Measurements from ENCODE around the gene PAQR3. TPM values are rescaled to one million over a fixed set of nuclear protein-coding genes. Genes with fewer than 3 reads are reported as not detected.

The PAQR3 gene
- total and polyA plus RNA-seq, 2 experiments from 2014 or later: 15.9 to 36.3 TPM

DNA sequence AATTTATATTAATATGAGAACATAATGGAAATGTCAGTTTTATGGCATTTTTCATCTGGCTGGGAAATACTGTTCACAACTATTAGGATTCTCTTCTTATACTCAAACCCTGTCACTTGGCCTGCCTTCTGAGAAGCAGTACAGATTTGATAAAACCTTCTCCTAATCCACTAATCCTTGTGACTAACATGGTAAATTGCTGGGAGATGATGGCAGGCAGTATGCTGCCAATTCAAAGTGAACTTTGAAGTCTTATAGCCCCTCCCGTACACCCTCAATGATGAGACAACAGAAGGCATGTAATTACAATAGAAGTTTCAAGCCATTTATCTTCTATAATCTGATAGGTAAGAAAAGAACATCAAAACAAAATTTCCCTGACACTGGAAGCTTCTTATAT, 36.9 kb downstream of the PAQR3 start:
- DNase-seq (ENCODE audit: low spot score) (no peak), ATAC-seq (no peak)
- no peak overlapping the region for H3K27ac Mint-ChIP-seq
- Histone ChIP-seq H3K4me1 (ENCODE audit: insufficient read depth) (no peaks in the 10 kb centered on the region), H3K79me2 (replicated peaks; ENCODE audit: insufficient read depth) (no peaks in the 10 kb centered on the region), H3K36me3 (ENCODE audit: insufficient read depth) (no peaks in the 10 kb centered on the region), H2AFZ (no peak overlapping the region), H3K27me3 (ENCODE audit: insufficient read depth) (no peaks in the 10 kb centered on the region), H3K4me2 (no peak overlapping the region), H3K27ac (ENCODE audit: low read depth) (no peak overlapping the region), H3K4me3 (no peak overlapping the region), H3K9me2 (ENCODE audit: insufficient read depth) (no peaks in the 10 kb centered on the region), H3F3A (replicated peaks; ENCODE audit: low read depth) (no peaks in the 10 kb centered on the region), H4K20me1 (replicated peaks; ENCODE audit: insufficient read depth) (no peaks in the 10 kb centered on the region)
- H3K36me3 Mint-ChIP-seq (ENCODE audit: low read depth): no peaks in the 10 kb centered on the region
- TF ChIP-seq, protein P1, sequence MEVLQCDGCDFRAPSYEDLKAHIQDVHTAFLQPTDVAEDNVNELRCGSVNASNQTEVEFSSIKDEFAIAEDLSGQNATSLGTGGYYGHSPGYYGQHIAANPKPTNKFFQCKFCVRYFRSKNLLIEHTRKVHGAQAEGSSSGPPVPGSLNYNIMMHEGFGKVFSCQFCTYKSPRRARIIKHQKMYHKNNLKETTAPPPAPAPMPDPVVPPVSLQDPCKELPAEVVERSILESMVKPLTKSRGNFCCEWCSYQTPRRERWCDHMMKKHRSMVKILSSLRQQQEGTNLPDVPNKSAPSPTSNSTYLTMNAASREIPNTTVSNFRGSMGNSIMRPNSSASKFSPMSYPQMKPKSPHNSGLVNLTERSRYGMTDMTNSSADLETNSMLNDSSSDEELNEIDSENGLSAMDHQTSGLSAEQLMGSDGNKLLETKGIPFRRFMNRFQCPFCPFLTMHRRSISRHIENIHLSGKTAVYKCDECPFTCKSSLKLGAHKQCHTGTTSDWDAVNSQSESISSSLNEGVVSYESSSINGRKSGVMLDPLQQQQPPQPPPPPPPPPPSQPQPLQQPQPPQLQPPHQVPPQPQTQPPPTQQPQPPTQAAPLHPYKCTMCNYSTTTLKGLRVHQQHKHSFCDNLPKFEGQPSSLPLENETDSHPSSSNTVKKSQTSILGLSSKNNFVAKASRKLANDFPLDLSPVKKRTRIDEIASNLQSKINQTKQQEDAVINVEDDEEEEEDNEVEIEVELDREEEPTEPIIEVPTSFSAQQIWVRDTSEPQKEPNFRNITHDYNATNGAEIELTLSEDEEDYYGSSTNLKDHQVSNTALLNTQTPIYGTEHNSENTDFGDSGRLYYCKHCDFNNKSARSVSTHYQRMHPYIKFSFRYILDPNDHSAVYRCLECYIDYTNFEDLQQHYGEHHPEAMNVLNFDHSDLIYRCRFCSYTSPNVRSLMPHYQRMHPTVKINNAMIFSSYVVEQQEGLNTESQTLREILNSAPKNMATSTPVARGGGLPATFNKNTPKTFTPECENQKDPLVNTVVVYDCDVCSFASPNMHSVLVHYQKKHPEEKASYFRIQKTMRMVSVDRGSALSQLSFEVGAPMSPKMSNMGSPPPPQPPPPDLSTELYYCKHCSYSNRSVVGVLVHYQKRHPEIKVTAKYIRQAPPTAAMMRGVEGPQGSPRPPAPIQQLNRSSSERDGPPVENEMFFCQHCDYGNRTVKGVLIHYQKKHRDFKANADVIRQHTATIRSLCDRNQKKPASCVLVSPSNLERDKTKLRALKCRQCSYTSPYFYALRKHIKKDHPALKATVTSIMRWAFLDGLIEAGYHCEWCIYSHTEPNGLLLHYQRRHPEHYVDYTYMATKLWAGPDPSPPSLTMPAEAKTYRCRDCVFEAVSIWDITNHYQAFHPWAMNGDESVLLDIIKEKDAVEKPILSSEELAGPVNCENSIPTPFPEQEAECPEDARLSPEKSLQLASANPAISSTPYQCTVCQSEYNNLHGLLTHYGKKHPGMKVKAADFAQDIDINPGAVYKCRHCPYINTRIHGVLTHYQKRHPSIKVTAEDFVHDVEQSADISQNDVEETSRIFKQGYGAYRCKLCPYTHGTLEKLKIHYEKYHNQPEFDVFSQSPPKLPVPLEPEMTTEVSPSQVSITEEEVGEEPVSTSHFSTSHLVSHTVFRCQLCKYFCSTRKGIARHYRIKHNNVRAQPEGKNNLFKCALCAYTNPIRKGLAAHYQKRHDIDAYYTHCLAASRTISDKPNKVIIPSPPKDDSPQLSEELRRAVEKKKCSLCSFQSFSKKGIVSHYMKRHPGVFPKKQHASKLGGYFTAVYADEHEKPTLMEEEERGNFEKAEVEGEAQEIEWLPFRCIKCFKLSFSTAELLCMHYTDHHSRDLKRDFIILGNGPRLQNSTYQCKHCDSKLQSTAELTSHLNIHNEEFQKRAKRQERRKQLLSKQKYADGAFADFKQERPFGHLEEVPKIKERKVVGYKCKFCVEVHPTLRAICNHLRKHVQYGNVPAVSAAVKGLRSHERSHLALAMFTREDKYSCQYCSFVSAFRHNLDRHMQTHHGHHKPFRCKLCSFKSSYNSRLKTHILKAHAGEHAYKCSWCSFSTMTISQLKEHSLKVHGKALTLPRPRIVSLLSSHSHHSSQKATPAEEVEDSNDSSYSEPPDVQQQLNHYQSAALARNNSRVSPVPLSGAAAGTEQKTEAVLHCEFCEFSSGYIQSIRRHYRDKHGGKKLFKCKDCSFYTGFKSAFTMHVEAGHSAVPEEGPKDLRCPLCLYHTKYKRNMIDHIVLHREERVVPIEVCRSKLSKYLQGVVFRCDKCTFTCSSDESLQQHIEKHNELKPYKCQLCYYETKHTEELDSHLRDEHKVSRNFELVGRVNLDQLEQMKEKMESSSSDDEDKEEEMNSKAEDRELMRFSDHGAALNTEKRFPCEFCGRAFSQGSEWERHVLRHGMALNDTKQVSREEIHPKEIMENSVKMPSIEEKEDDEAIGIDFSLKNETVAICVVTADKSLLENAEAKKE (CRISPR knock-in tag; IDR thresholded peaks at IDR 0.05): no peak
- TF ChIP-seq JUNB (IDR thresholded peaks at IDR 0.05; ENCODE audit: unreplicated experiment) (no peak), NANOG (IDR thresholded peaks at IDR 0.05; ENCODE audit: borderline replicate concordance) (no peak), CREB1 (CRISPR knock-in tag; IDR thresholded peaks at IDR 0.05; ENCODE audit: low read depth) (no peak), EZH2phosphoT487 (IDR thresholded peaks at IDR 0.05; ENCODE audit: unreplicated experiment) (no peak), POLR2AphosphoS5 (IDR thresholded peaks at IDR 0.05; ENCODE audit: low read depth) (no peak), EZH2 (IDR thresholded peaks at IDR 0.05; ENCODE audit: low read depth, unreplicated experiment) (no peak), STAT1 (IDR thresholded peaks at IDR 0.05; ENCODE audit: unreplicated experiment) (no peak)
- TF ChIP-seq, protein P2, sequence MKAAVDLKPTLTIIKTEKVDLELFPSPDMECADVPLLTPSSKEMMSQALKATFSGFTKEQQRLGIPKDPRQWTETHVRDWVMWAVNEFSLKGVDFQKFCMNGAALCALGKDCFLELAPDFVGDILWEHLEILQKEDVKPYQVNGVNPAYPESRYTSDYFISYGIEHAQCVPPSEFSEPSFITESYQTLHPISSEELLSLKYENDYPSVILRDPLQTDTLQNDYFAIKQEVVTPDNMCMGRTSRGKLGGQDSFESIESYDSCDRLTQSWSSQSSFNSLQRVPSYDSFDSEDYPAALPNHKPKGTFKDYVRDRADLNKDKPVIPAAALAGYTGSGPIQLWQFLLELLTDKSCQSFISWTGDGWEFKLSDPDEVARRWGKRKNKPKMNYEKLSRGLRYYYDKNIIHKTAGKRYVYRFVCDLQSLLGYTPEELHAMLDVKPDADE (IDR thresholded peaks at IDR 0.05): no peak
- TF ChIP-seq, protein P3, sequence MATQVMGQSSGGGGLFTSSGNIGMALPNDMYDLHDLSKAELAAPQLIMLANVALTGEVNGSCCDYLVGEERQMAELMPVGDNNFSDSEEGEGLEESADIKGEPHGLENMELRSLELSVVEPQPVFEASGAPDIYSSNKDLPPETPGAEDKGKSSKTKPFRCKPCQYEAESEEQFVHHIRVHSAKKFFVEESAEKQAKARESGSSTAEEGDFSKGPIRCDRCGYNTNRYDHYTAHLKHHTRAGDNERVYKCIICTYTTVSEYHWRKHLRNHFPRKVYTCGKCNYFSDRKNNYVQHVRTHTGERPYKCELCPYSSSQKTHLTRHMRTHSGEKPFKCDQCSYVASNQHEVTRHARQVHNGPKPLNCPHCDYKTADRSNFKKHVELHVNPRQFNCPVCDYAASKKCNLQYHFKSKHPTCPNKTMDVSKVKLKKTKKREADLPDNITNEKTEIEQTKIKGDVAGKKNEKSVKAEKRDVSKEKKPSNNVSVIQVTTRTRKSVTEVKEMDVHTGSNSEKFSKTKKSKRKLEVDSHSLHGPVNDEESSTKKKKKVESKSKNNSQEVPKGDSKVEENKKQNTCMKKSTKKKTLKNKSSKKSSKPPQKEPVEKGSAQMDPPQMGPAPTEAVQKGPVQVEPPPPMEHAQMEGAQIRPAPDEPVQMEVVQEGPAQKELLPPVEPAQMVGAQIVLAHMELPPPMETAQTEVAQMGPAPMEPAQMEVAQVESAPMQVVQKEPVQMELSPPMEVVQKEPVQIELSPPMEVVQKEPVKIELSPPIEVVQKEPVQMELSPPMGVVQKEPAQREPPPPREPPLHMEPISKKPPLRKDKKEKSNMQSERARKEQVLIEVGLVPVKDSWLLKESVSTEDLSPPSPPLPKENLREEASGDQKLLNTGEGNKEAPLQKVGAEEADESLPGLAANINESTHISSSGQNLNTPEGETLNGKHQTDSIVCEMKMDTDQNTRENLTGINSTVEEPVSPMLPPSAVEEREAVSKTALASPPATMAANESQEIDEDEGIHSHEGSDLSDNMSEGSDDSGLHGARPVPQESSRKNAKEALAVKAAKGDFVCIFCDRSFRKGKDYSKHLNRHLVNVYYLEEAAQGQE (IDR thresholded peaks at IDR 0.05; ENCODE audit: unreplicated experiment): no peak
- TF ChIP-seq, protein P4, sequence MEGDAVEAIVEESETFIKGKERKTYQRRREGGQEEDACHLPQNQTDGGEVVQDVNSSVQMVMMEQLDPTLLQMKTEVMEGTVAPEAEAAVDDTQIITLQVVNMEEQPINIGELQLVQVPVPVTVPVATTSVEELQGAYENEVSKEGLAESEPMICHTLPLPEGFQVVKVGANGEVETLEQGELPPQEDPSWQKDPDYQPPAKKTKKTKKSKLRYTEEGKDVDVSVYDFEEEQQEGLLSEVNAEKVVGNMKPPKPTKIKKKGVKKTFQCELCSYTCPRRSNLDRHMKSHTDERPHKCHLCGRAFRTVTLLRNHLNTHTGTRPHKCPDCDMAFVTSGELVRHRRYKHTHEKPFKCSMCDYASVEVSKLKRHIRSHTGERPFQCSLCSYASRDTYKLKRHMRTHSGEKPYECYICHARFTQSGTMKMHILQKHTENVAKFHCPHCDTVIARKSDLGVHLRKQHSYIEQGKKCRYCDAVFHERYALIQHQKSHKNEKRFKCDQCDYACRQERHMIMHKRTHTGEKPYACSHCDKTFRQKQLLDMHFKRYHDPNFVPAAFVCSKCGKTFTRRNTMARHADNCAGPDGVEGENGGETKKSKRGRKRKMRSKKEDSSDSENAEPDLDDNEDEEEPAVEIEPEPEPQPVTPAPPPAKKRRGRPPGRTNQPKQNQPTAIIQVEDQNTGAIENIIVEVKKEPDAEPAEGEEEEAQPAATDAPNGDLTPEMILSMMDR (conservative IDR thresholded peaks at IDR 0.05; ENCODE audit: low read depth in 2 of 2): no peak
- no peaks in the 10 kb centered on the region for H3K4me1 Mint-ChIP-seq
- H3K9me3 Mint-ChIP-seq: no peaks in the 10 kb centered on the region
- H3K27me3 Mint-ChIP-seq (ENCODE audit: insufficient read depth, low read depth, poor library complexity): no peaks in the 10 kb centered on the region
- H3K4me3 Mint-ChIP-seq: no peak overlapping the region

Measured in GM23338 (cell line).